ACHN (cell line): ENCODE results near the gene CTAGE4.
A peak's percentile ranks its signal among the peaks of the same experiment; 100 is the strongest.
"Not testable (repeated sequence)": the region's sequence is repeated elsewhere in the genome, so short reads cannot be mapped to it uniquely, and the experiment has no call there.

Source experiments
- DNase-seq: peaks from one replicate; pipeline ENCODE4 v3.0.0-alpha.2; 2015
- in situ Hi-C: cut with HindIII; loops from 2 replicates; pipeline ENCODE4 v1.10.0; 2017; ENCODE audit warnings: low sequenced_read_pairs, low pct_ligation_motif_present, low pct_unique_long_range_greater_than_20kb

The CTAGE4 gene

GRCh38 chr7:144183166-144183565 is at the start of gene CTAGE4:
Gene CTAGE4 (plus strand): TSS chr7:144183466. CDS start chr7:144183504, 38 bp downstream.
- in situ Hi-C loops, DNase-seq: not testable (repeated sequence)

DNA sequence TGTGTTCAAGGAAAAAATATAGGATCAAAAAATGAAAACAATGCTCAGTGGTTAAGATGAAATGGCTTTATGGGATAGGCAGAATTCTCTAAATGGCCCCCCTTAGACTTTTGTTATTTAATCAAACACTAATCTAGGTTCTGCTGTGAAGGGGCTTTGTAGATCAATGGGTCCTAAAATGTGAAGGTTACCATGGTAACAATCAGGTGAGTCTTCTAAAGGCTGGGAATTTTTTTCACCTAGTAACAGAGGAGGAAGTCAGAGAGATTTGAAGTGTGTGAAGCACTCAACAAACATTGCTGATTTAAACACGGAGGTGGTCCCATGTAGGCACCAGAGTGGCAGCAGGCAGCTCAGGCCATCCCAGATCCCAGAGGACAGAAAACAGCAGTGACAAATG is 49.1 kb upstream of the CTAGE4 start:
- in situ Hi-C loops, result no loop called here
- no peak for DNase-seq

GRCh38 chr7:144137501-144137900 is 45.8 kb upstream of the CTAGE4 start:
- no peak for DNase-seq
- in situ Hi-C loops, result no loop called here

GRCh38 chr7:144142187-144142586 is 41.1 kb upstream of the CTAGE4 start:
- no peak for DNase-seq
- in situ Hi-C loops, result no loop called here

- DNase-seq, result peak; percentile 20
- in situ Hi-C loops, result no loop called here
Measured at GRCh38 chr7:144144426-144144825, 38.8 kb upstream of the CTAGE4 start.

- in situ Hi-C loops, result no loop called here
- no peak for DNase-seq
Measured at GRCh38 chr7:144148224-144148827, 34.9 kb upstream of the CTAGE4 start.

DNA sequence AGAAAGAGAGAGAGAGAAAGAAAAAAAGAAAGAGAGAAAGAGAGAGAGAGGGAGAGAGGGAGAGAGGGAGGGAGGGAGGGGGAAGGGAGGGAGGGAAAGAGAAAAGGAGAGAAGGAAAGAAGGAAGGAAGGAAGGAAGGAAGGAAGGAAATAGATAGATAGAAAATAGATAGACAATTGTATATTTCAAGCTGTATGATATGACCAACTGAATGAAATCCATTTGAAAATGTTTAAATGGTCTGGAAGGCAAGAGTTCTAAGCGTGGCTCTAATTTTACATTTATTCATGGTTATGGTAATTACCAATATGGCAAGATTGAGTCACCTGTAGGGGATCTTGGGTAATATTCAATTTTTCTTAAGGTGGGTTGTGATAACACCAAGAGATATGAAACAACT is 24.4 kb upstream of the CTAGE4 start:
- in situ Hi-C loops, result no loop called here
- no peak for DNase-seq

DNA sequence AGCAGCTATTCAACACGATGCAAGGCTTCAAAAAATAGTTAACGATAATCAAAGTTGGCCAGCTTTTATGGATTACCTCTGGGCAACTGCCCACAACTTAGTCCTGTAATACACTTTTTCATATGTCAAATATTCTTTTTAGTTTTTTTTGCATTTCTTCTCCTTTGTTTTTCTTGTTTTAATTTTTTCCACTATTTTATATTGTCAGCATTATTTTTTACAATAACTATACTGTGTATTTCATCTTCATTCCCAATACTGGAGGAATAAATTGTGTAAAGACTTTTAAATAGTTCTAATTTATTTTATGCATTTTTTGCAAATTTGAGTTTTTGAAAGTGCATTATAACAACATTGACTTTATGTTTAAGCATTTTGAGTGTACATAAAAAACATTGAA is 18.5 kb upstream of the CTAGE4 start:
- in situ Hi-C loops, result no loop called here

DNA sequence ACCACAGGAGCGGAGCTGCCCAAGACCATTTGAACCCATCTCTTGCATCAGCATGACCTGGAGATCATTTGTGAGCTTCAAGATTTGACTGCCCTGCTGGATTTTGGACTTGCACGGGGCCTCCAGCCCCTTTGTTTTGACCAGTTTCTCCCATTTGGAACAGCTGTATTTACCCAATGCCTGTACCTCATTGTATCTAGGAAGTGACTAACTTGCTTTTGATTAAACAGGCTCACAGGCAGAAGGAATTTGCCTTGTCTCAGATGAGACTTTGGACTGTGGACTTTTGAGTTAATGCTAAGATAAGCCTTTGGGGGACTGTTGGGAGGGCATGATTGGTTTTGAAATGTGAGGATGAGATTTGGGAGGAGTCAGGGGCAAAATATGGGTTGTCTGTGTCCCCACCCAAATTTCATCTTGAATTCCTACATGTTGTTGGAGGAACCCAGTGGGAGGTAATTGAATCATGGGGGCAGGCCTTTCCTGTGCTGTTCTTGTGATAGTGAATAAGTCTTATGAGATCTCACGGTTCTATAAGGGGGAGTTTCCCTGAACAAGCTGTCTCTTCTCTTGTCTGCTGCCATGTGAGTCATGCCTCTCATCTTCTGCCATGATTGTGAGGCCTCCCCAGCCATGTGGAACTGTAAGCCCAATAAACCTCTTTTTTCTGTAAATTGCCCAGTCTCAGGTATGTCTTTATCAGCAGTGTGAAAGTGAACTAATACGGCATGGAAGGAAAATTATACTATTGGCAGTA is 11.5 kb upstream of the CTAGE4 start:
- in situ Hi-C loops, DNase-seq: not testable (repeated sequence)

More for the DNA sequence above, 18.5 kb upstream of the CTAGE4 start:
- no peak for DNase-seq

DNA sequence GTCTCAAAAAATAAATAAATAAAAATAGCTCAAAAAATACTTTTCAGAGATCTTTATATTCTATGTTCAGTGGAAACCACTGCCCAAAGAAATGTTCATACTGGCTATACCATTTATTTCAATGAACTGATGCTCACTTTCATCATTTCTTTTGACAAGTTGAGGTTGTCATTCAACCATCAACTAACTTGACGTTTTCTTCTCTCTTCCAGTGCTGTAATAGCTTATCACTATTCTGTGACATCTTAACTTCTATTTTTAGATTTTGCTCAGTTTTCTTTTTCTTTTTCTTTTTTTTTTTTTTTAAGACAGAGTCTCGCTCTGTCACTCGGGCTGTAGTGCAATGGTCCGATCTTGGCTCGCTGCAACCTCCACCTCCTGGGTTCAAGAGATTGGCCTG is 8.7 kb upstream of the CTAGE4 start:
- DNase-seq, result no peak
- in situ Hi-C loops, result no loop called here

DNA sequence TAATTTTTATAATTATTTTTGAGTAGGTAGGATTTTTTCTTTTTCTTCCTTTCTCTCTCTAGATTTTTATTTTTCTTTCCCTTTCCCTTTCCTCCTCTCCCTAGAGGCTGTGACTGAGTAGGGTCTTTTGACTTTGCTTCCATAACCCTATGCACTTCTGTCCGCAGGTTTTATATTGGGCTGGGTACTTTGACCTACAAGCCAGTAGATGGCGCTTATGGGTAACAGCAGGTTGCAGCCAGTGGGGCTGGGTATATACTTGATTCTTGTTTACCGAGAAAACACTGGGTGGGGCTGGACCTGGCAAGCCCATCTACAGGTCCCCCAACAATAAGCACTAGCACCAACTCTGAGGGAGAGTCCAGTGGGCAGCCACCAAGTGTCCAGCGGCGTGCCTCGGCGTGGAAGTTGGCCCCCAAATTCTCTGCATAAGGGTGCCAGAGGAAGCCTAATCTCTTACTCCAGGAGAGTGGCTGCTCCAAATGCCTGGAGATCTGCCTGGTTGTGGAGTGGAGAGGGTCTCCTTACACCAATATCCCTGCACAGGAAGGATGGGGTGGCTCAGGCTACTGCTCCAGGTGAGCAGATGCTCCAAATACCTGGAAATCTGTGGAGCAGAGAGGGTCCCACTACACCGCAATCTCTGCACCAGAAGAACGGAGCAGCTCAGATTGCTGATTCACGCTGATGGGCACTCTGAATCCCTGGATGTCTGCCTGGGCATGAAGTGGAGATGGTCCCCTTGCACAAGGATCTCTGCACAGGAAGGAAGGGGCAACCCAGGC is 4.7 kb upstream of the CTAGE4 start:
- in situ Hi-C loops, result not testable (repeated sequence)
- DNase-seq, result peak; percentile 40

DNA sequence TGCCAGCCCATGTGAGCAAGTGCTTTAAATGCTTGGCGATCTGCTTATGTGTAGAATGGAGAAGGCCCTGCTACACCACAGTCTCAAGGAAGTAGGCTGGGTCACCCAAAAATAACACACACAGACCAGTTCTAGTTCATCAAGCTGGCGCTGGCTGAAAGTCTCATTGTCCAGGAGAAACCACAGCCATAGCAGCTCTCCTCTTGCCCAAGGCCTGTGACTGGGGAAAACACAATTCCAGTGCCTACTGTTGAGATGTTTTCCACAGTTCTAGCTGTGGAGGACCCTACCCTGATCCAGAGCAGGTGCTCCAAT is 4.1 kb upstream of the CTAGE4 start:
- in situ Hi-C loops, DNase-seq: not testable (repeated sequence)

- in situ Hi-C loops, DNase-seq: not testable (repeated sequence)
Measured at GRCh38 chr7:144187848-144188247, 4.6 kb downstream of the CTAGE4 start.

GRCh38 chr7:144188578-144189171 is 5.4 kb downstream of the CTAGE4 start:
- DNase-seq, in situ Hi-C loops: not testable (repeated sequence)

GRCh38 chr7:144193782-144194181 is 10.5 kb downstream of the CTAGE4 start:
- DNase-seq, in situ Hi-C loops: not testable (repeated sequence)

DNA sequence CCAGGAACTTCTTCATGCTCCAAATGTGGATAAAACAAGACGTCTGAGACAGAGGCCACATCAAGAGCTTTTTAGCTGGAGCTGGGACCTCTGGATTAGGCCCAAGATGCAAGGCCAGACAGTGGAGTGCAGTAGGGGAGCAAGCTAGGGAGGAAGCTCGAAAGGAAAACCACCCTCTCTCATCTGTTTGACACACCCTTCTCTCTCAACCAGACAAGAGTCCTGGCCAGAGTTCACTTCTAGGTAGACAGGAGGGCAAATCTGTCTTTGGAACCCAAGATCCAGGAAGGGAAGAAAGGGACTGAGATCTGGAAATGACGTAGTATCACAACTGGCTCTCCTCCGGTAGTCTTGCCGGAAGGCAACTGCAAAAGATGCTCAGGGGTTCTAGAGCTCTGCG is 11.2 kb downstream of the CTAGE4 start:
- DNase-seq, in situ Hi-C loops: not testable (repeated sequence)

DNA sequence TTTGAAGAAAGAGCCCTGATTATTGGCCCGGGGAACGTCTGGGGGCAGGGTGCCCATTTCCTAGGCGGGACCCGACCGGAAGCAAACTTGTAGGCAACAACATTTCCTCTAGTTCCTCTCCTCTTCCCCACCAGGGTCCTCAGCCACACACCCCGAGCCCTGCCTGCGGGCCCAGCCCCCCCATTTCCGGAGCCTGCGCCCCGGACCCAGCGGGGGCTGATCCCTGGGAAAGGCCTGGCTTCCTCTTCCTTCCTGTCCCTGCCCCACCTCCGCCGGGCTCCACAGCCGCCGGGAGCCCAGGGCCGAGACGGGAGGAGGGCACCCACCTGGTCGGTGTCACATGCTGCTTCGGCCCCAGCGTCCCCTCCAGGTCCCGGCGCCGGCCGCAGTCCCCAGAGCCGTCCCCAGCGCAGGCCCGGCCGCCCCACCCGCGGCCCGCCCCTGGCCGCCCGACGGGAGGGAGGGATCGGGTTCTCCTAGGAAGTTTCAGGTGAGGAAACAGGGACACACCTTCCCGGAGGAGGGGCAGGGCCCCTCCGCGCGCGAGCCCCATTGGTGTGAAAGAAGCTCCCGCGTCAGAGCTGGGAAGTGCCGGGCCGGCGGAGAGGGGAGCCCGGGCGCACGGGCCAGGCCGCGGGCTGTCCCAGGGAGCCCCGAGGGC is 12.1 kb downstream of the CTAGE4 start, which contains the start of gene ARHGEF35:
Gene ARHGEF35, minus strand, starts transcription at position 622 of the 661 bp plus-strand sequence. CDS start 7,450 bp downstream, outside the sequence.
- in situ Hi-C loops, DNase-seq: not testable (repeated sequence)

- in situ Hi-C loops, DNase-seq: not testable (repeated sequence)
Measured at GRCh38 chr7:144198934-144199333, 15.7 kb downstream of the CTAGE4 start.
